Astrocyte (in vitro differentiated cells and primary cell): ENCODE data around the gene PIK3C2B.

Experiments
- EZH2 ChIP-seq: IDR thresholded peaks from 2 replicates; pipeline ENCODE4 v1.6.1; 2012; ENCODE audit warnings: mild to moderate bottlenecking, low read length, inconsistent platforms; ENCODE audit not compliant: insufficient read depth
- TF ChIP-seq, protein P1 (sequence below): IDR thresholded peaks from 2 replicates; pipeline ENCODE4 v1.5.1; 2011; ENCODE audit warnings: low read depth, mild to moderate bottlenecking, inconsistent platforms, low read length, moderate library complexity; ENCODE audit not compliant: insufficient read depth

DNA sequence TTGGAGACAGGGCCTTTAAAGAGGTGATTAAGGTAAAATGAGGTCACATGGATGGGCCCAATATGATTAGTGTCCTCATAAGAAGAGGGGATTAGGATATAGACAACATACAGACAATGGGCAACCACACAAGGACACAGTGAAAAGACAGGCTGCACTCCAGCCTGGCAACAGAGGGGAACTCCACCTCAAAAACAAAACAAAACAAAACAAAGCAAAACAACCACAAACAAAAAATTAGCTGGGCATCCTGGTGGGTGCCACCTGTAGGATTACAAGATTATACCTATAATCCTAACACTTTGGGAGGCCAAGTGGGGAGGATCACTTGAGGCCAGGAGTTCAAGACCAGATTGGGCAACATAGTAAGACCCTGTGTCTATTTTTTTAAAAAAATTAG lies 16.8 kb upstream of the PIK3C2B start:
- TF ChIP-seq, protein P1, sequence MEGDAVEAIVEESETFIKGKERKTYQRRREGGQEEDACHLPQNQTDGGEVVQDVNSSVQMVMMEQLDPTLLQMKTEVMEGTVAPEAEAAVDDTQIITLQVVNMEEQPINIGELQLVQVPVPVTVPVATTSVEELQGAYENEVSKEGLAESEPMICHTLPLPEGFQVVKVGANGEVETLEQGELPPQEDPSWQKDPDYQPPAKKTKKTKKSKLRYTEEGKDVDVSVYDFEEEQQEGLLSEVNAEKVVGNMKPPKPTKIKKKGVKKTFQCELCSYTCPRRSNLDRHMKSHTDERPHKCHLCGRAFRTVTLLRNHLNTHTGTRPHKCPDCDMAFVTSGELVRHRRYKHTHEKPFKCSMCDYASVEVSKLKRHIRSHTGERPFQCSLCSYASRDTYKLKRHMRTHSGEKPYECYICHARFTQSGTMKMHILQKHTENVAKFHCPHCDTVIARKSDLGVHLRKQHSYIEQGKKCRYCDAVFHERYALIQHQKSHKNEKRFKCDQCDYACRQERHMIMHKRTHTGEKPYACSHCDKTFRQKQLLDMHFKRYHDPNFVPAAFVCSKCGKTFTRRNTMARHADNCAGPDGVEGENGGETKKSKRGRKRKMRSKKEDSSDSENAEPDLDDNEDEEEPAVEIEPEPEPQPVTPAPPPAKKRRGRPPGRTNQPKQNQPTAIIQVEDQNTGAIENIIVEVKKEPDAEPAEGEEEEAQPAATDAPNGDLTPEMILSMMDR: no peak
- no peak for TF ChIP-seq EZH2
